Esophagus muscularis mucosa (tissue), 3 donors: ENCODE data around the gene RNF213.

Experiments
- CTCF ChIP-seq, 3 experiments: fragments of 200-600 bp in 2 of 3; fragments of 450-650 bp in 1 of 3; sonication (generic) in 2 of 3; IDR thresholded peaks; one replicate each; pipeline ENCODE4 v1.5.1; 2017 to 2019; ENCODE audit warnings: antibody characterized with exemption in 3 of 3, mild to moderate bottlenecking in 2 of 3, moderate library complexity in 1 of 3
- POLR2A ChIP-seq: fragments of 450-650 bp; IDR thresholded peaks from one replicate; pipeline ENCODE4 v1.6.1; 2017; ENCODE audit warnings: antibody characterized with exemption, moderate library complexity, mild to moderate bottlenecking, low read depth
- POLR2AphosphoS5 ChIP-seq, 2 donors: sonication (generic); formaldehyde crosslinking; IDR thresholded peaks; one replicate each; pipeline ENCODE4 v1.6.1; 2017; ENCODE audit warnings: antibody characterized with exemption in 2 of 2

DNA sequence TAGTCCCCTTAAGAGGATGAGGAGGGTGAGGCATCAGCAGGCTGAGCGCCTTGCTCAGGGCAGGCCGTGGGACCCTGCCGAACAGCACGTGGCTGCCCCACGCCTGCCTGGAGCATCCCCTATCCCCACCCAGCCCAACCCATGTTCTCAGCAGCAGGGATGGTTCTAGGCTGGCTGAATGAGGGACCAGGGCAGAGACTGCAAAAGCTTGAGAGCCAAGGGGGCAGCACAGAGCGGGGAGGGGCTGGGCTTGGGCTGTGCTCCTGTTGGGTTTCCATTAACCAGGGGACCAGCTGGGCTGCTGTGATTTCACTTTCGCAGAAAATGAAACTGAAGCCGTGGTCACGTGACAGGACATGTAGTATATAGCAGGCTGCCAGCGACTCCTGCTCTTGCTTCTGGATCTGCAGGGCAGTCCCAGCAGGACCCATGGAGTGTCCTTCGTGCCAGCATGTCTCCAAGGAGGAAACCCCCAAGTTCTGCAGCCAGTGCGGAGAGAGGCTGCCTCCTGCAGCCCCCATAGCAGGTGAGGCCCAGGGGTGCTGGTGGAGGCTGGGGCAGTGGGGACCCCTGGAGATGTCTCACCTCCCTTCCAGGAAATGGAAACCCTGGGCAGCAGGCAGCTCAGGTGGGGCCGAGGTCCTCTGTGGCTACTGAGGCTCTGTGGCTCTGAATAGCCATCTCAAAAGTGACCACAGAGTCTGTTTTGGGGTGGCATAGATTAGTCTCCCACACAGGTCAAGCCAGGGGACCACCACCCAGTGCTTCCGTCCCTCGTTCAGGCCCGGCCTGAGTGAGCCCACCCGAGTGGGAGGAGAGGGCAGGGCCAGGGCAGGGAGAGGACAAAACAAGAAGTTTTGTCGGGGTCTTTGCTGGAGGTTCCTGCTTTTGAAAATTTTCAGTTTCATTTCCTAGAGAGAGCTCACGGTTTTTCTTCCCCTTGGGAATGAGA, 2.9 kb downstream of the RNF213 start:
- TF ChIP-seq POLR2A (no peak), CTCF (IDR thresholded peaks at IDR 0.05) (peak in 2 of 3 experiments; percentile 19 to 27), POLR2AphosphoS5 (IDR thresholded peaks at IDR 0.05) (peak in 1 of 2 donors; percentile 71)
